IMR-90 (cell line): ENCODE measurements around the gene RFT1. TPM values are rescaled to one million over a fixed set of nuclear protein-coding genes. Genes with fewer than 3 reads are reported as not detected.
A peak's percentile ranks its signal among the peaks of the same experiment; 100 is the strongest.

ENCODE experiments used
- ATAC-seq: fragments of 200-7000 bp; cut with Tn5 transposase; 2 replicates; pipeline ENCODE4 v1.9.1; 2020; ENCODE audit warnings: low read depth, mild to moderate bottlenecking, moderate library complexity
- BruUV-seq: library from RNA; stranded (reverse); fragments of 400-500 nt; replicated peaks from 2 replicates; lab custom pipeline; 2021; lab: Mats Ljungman, UMichigan
- CTCF ChIA-PET: fragments of 300-600 bp; formaldehyde crosslinking; extraction: SDS; loops from one replicate; lab custom pipeline; 2021; ENCODE audit warnings: antibody characterized with exemption; lab: Yijun Ruan, JAX
- POLR2A ChIA-PET: fragments of 300-600 bp; sonication (Branson Sonifier 250); formaldehyde crosslinking; loops from one replicate; lab custom pipeline; 2022; ENCODE audit warnings: antibody characterized with exemption; ENCODE audit not compliant: unreplicated experiment; lab: Charles Lee
- DNase-seq: peaks from one replicate; pipeline ENCODE4 v3.0.0; 2013
- H2AFZ ChIP-seq: replicated peaks from 2 replicates; pipeline ENCODE3; 2013; ENCODE audit warnings: low read length, mild to moderate bottlenecking; ENCODE audit not compliant: poor library complexity
- H2AK5ac ChIP-seq: 2 replicates; pipeline ENCODE4 v1.6.1; 2013; ENCODE audit warnings: low read depth, low read length, inconsistent platforms
- H2AK9ac ChIP-seq: replicated peaks from 2 replicates; pipeline ENCODE3; 2013; ENCODE audit warnings: mild to moderate bottlenecking, low read depth, low read length, moderate library complexity; ENCODE audit not compliant: poor library complexity
- H2BK120ac ChIP-seq: 2 replicates; pipeline ENCODE4 v1.6.1; 2013; ENCODE audit warnings: low read depth, low read length, inconsistent platforms
- H2BK15ac ChIP-seq: 3 replicates; pipeline ENCODE4 v1.6.1; 2013; ENCODE audit warnings: low read depth, low read length, inconsistent platforms
- H2BK20ac ChIP-seq: 2 replicates; pipeline ENCODE4 v1.6.1; 2013; ENCODE audit warnings: low read depth, mild to moderate bottlenecking, inconsistent platforms, low read length, moderate library complexity
- H2BK5ac ChIP-seq: 2 replicates; pipeline ENCODE4 v1.6.1; 2013; ENCODE audit warnings: mild to moderate bottlenecking, low read depth, low read length, inconsistent platforms; ENCODE audit not compliant: poor library complexity, severe bottlenecking
- H3K14ac ChIP-seq: replicated peaks from 2 replicates; pipeline ENCODE4 v1.6.1; 2013; ENCODE audit warnings: low read depth, low read length, inconsistent platforms
- H3K18ac ChIP-seq: 2 replicates; pipeline ENCODE4 v1.6.1; 2013; ENCODE audit warnings: low read depth, low read length, control low read depth
- H3K23ac ChIP-seq: 2 replicates; pipeline ENCODE4 v1.6.1; 2013; ENCODE audit warnings: low read depth, low read length, inconsistent platforms
- H3K27ac ChIP-seq: 2 replicates; pipeline ENCODE4 v1.5.1; 2013; ENCODE audit warnings: mild to moderate bottlenecking, control low read depth, low read length; ENCODE audit not compliant: insufficient read depth
- H3K27me3 ChIP-seq: 2 replicates; pipeline ENCODE4 v1.6.1; 2013; ENCODE audit warnings: low read length; ENCODE audit not compliant: control insufficient read depth, insufficient read depth
- H3K36me3 ChIP-seq: 2 replicates; pipeline ENCODE4 v1.6.1; 2013; ENCODE audit warnings: low read length, mixed read lengths; ENCODE audit not compliant: control insufficient read depth, insufficient read depth
- H3K4ac ChIP-seq: 2 replicates; pipeline ENCODE4 v1.6.1; 2013; ENCODE audit warnings: low read depth, low read length, inconsistent platforms
- H3K4me1 ChIP-seq: 2 replicates; pipeline ENCODE4 v1.6.1; 2013; ENCODE audit warnings: low read length, mixed read lengths; ENCODE audit not compliant: control insufficient read depth, insufficient read depth
- H3K4me2 ChIP-seq: 2 replicates; pipeline ENCODE4 v1.6.1; 2013; ENCODE audit warnings: low read depth, mild to moderate bottlenecking, control low read depth, low read length, moderate library complexity
- H3K4me3 ChIP-seq: 2 replicates; pipeline ENCODE4 v1.5.1; 2013; ENCODE audit warnings: low read depth, mild to moderate bottlenecking, control low read depth, low read length, moderate library complexity; ENCODE audit not compliant: insufficient read depth
- H3K56ac ChIP-seq: 2 replicates; pipeline ENCODE4 v1.6.1; 2013; ENCODE audit warnings: low read length, inconsistent platforms; ENCODE audit not compliant: insufficient read depth; ENCODE audit errors: extremely low read depth
- H3K79me1 ChIP-seq, 2 experiments: 2 replicates each; pipeline ENCODE4 v1.6.1; 2013; ENCODE audit warnings: low read length in 2 of 2, inconsistent platforms in 1 of 2, low read depth in 1 of 2
- H3K9ac ChIP-seq: 2 replicates; pipeline ENCODE4 v1.6.1; 2013; ENCODE audit warnings: low read depth, low read length, control low read depth
- H3K9me1 ChIP-seq: 2 replicates; pipeline ENCODE4 v1.6.1; 2013; ENCODE audit warnings: low read length, inconsistent platforms; ENCODE audit not compliant: insufficient read depth
- H3K9me3 ChIP-seq: 2 replicates; pipeline ENCODE4 v1.6.1; 2013; ENCODE audit warnings: low read length; ENCODE audit not compliant: control insufficient read depth, insufficient read depth
- H4K20me1 ChIP-seq: 2 replicates; pipeline ENCODE4 v1.6.1; 2013; ENCODE audit warnings: low read length, inconsistent platforms; ENCODE audit not compliant: insufficient read depth
- H4K5ac ChIP-seq: 2 replicates; pipeline ENCODE4 v1.6.1; 2013; ENCODE audit warnings: mild to moderate bottlenecking, low read depth, low read length, control low read depth
- H4K8ac ChIP-seq, 2 experiments: 2 replicates each; pipeline ENCODE4 v1.6.1; 2013; ENCODE audit warnings: low read depth in 2 of 2, low read length in 2 of 2, control low read depth in 1 of 2, inconsistent platforms in 1 of 2
- H4K91ac ChIP-seq: 2 replicates; pipeline ENCODE4 v1.6.1; 2013; ENCODE audit warnings: low read depth, low read length, inconsistent platforms; ENCODE audit not compliant: insufficient read depth
- CHD1 ChIP-seq: IDR thresholded peaks from 2 replicates; pipeline ENCODE4 v1.6.1; 2012; ENCODE audit warnings: low read depth, low read length, improper control_type of control experiment
- FOS ChIP-seq: fragments of 150-350 bp; IDR thresholded peaks from 2 replicates; pipeline ENCODE4 v1.6.1; 2016; ENCODE audit warnings: low read depth, low read length
- MXI1 ChIP-seq: IDR thresholded peaks from 2 replicates; pipeline ENCODE4 v1.6.1; 2012; ENCODE audit warnings: low read depth, mild to moderate bottlenecking, low read length, moderate library complexity, borderline replicate concordance
- RAD21 ChIP-seq: IDR thresholded peaks from 2 replicates; pipeline ENCODE4 v1.6.1; 2012; ENCODE audit warnings: low read length, improper control_type of control experiment
- SMC3 ChIP-seq: fragments of 150-350 bp; IDR thresholded peaks from 2 replicates; pipeline ENCODE4 v1.6.1; 2016; ENCODE audit warnings: low read depth, mild to moderate bottlenecking, antibody characterized with exemption, low read length, moderate library complexity
- WGBS, 2 experiments: methylation state at CpG; one replicate each; pipeline versions ENCODE4 v1.1.5 to v1.1.7; 2013; ENCODE audit warnings: missing lambda C conversion rate in 2 of 2; ENCODE audit not compliant: insufficient read length in 1 of 2; ENCODE audit errors: extremely low coverage in 2 of 2; 5-methylcytosine and 5-hydroxymethylcytosine counted together
- dilution Hi-C: fragments of 300-500 bp; cut with HindIII; formaldehyde crosslinking; loops from one replicate; pipeline ENCODE4 v1.14.3; 2018; ENCODE audit warnings: low sequenced_read_pairs; ENCODE audit not compliant: unreplicated experiment
- in situ Hi-C: fragments of 300-500 bp; cut with MboI; formaldehyde crosslinking; loops from 3 replicates; pipeline ENCODE4 v1.14.3; 2019; ENCODE audit warnings: low sequenced_read_pairs, inconsistent platforms, mixed read lengths
- intact Hi-C: fragments of 100-400 bp; cut with micrococcal nuclease; formaldehyde crosslinking; loops from 2 replicates; pipeline ENCODE4 v1.10.0; 2022
- polyA plus RNA-seq, 3 experiments: library from polyadenylated mRNA; depleted of rRNA; stranded (reverse); fragments of >200 nt; gene quantifications; 2 replicates each; pipeline ENCODE4 v1.2.3, GENCODE V29; 2012; ENCODE audit warnings: low replicate concordance in 1 of 3
- total RNA-seq: library from RNA; depleted of rRNA; stranded (reverse); fragments of >200 nt; gene quantifications from 2 replicates; pipeline ENCODE4 v1.2.3, GENCODE V29; 2012
- TF ChIP-seq, protein P1 (sequence below): conservative IDR thresholded peaks from 2 replicates; pipeline ENCODE4 v1.5.1; 2012; ENCODE audit warnings: mild to moderate bottlenecking, low read depth, low read length, improper control_type of control experiment

The RFT1 gene
- total and polyA plus RNA-seq, 2 of the 4 experiments (the other 2 are of a cell fraction), result 14.5 to 23.5 TPM

DNA sequence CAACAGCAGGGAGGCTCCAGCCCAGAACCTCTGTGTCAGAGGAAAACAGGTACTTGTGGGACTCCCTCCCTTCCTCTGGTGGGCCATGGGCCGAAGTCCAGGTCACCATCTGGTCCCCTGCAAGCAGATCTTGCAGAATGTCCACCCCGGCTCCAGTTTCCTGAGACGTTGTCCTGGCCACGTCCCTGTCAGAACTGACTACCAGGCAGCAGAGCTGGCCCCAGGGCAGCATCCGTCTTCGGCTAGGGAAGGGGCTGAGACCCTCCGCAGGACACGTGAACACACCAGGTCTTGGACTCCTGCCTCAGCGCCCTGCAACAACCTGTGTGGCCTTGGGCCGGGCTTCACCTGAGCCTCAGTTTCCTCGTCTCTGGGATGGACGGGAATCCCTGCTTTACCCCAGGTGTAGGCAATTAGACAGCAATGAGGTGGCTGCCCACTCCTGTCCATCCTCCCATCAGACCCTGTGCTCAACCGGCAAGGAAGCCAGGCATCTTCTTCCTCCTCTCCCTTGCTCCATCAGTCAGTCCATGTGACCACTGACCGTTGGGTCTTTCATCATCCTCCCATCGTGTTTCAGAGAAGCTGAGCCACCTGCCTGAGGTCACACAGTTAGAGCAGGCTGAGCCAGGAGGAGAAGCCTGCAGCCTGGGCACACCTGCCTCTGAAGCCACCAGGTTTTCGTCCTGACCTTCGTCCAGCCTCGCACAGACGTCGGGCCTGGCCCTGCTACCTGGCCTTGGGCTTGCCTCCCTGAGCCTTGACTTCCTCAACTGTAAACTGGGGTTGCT is 21.8 kb upstream of the RFT1 start:
- Histone ChIP-seq H3K79me1 (no peaks in the 10 kb centered on the region), H3K9me3 (no peaks in the 10 kb centered on the region), H3K4me3 (no peak overlapping the region), H2AFZ (no peak overlapping the region), H3K18ac (no peak overlapping the region), H2BK5ac (no peak overlapping the region), H3K9ac (no peak overlapping the region), H3K4ac (no peak overlapping the region), H4K8ac (no peak overlapping the region), H4K20me1 (no peaks in the 10 kb centered on the region), H2AK9ac (peak overlapping the region; percentile 47), H2BK120ac (no peak overlapping the region), H3K23ac (no peak overlapping the region), H3K56ac (no peak overlapping the region), H3K27me3 (peaks cover 28% of the 10 kb centered on the region), H3K27ac (no peak overlapping the region), H4K5ac (no peak overlapping the region), H3K9me1 (no peaks in the 10 kb centered on the region), H3K14ac (no peak overlapping the region), H2BK20ac (no peak overlapping the region), H3K4me1 (peaks cover 5% of the 10 kb centered on the region), H3K4me2 (no peak overlapping the region), H4K91ac (no peak overlapping the region), H3K36me3 (no peaks in the 10 kb centered on the region), H2BK15ac (no peak overlapping the region), H2AK5ac (no peak overlapping the region)
- dilution Hi-C loops (no loop called here), intact Hi-C loops (no loop called here), in situ Hi-C loops (no loop called here)
- no peak for DNase-seq
- ATAC-seq, result no peak
- WGBS, 2 experiments, result 71% methylated on average over 8 of the region's 20 CpGs; no CpG with 5 or more reads in 1 of the 2 experiments
- TF ChIP-seq CHD1 (no peak), FOS (no peak), RAD21 (no peak), MXI1 (no peak), SMC3 (no peak)
- TF ChIP-seq, protein P1, sequence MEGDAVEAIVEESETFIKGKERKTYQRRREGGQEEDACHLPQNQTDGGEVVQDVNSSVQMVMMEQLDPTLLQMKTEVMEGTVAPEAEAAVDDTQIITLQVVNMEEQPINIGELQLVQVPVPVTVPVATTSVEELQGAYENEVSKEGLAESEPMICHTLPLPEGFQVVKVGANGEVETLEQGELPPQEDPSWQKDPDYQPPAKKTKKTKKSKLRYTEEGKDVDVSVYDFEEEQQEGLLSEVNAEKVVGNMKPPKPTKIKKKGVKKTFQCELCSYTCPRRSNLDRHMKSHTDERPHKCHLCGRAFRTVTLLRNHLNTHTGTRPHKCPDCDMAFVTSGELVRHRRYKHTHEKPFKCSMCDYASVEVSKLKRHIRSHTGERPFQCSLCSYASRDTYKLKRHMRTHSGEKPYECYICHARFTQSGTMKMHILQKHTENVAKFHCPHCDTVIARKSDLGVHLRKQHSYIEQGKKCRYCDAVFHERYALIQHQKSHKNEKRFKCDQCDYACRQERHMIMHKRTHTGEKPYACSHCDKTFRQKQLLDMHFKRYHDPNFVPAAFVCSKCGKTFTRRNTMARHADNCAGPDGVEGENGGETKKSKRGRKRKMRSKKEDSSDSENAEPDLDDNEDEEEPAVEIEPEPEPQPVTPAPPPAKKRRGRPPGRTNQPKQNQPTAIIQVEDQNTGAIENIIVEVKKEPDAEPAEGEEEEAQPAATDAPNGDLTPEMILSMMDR, result no peak
- POLR2A ChIA-PET, result no interaction called here
- no TSS peak for BruUV-seq
- CTCF ChIA-PET, result no interaction called here
